Measurements from ENCODE around the gene MEIS1.

MEIS1 gene

DNA sequence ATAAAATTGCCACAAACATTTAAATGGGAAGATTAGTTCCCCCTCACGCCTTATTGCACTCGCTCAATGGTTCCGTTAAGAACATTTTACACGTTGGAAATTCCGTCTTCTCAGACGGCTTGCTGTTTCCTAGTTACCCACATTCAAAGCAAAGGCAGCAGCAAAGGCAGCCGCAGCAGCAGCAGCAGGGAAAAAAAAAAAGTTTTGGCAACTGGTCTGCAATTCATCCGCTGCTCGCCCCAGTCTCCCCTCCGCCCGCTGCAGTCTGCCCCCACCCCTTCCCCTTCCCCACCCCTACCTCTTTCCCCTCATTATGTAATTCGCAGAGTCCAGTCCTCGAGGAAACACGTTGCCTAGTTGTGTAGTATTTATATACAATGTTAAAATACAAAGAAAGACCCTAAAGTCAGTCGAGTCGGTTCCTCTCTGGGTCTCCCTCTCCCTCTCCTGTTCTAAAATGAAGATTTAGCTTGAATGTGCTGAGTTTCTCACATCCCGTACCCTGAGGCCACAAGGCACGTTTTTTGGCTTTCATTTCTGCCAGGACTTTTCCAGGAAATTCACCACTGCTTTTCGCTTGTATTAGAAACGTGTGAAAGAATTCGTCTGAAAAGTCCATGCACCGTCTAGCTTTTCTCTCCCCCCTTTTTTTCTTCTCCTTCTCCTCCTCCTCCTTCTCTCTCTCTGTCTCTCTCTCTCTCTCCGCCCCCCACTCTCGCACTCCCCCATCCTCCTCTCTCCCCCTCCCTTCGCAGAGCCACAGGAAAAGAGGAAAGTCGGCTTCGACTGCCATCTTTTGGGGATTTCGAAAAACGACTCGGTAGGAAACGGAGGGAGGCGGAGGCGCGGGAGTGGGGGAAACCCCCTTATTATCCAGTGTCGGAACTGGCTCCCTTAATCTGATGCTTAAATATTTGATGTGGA lies 140.0 kb downstream of the MEIS1 start:
- peaks cover 36% of the 10 kb centered on the region for H3K4me1 ChIP-seq (ENCODE audit: control insufficient read depth, low read length)
- H3F3A ChIP-seq (ENCODE audit: control insufficient read depth, insufficient read depth) = 0 out of 2 replicates have a peak, but pooled peaks cover 2% of the 10 kb centered on the region
- H3K27ac ChIP-seq (ENCODE audit: low read depth, low read length) = no peak overlapping the region
- H3K79me2 ChIP-seq (ENCODE audit: control insufficient read depth, low read length) = no peaks in the 10 kb centered on the region
- peaks cover 35% of the 10 kb centered on the region for H3K27me3 ChIP-seq (ENCODE audit: control insufficient read depth, low read length)
- no peaks in the 10 kb centered on the region for H3K36me3 ChIP-seq (ENCODE audit: control insufficient read depth, low read length)
- no peaks in the 10 kb centered on the region for H4K20me1 ChIP-seq (ENCODE audit: control insufficient read depth, insufficient read depth, low read depth, low read length)
- no peaks in the 10 kb centered on the region for H3K9me2 ChIP-seq (replicated peaks; ENCODE audit: control insufficient read depth, low read length)
- H3K4me2 ChIP-seq (ENCODE audit: low read length) = peak overlapping the region; percentile 63
- TF ChIP-seq CTCF (IDR thresholded peaks at IDR 0.05; ENCODE audit: low read depth, low read length, poor library complexity, severe bottlenecking) (no peak), EZH2phosphoT487 (IDR thresholded peaks at IDR 0.05; ENCODE audit: borderline replicate concordance, low read length) (no peak)
- peak overlapping the region; percentile 15 for H3K4me3 ChIP-seq (ENCODE audit: low read length)
- H3K9me3 ChIP-seq (ENCODE audit: control insufficient read depth, insufficient read depth, low read length) = no peaks in the 10 kb centered on the region

DNA sequence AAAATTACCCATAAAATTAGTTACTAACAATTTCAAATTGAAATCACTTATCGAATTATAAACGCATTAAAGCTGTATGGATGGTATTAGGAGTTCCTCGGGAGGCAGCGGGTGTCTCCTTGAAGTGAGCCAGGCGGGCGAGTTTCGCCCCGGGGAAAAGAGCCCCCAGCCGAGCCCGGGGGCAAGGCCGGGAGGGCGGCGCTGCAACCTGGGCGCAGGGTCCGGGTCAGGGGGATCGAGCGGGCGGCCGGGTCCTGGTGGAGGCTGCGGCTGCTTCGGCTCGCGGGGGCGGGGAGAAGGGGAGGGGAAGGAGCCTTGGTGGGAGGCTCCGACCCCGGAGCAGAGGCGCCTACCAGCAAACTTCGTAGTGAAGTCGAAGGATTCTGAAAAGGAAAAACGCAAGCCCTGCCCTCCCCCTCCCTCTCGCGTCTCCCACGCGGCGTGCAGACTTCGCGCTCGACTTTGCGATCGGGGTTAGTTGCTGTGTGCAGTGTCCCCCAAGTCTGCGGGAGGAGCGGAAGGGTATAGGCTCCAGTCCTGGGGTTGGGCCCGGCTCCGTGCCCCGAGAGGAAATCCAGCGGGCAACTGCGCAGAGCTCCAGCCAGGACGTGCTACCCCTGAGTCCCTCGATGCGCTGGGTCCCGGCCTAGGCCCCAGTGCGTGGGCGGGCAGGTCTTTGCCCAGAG lies 140.8 kb downstream of the MEIS1 start:
- peaks cover 35% of the 10 kb centered on the region for H3K27me3 ChIP-seq (ENCODE audit: control insufficient read depth, low read length)
- peak overlapping the region; percentile 63 for H3K4me2 ChIP-seq (ENCODE audit: low read length)
- H3K36me3 ChIP-seq (ENCODE audit: control insufficient read depth, low read length) = no peaks in the 10 kb centered on the region
- no peak overlapping the region for H3K27ac ChIP-seq (ENCODE audit: low read depth, low read length)
- peaks cover 29% of the 10 kb centered on the region for H3K4me1 ChIP-seq (ENCODE audit: control insufficient read depth, low read length)
- 0 out of 2 replicates have a peak, but pooled peaks cover 2% of the 10 kb centered on the region for H3F3A ChIP-seq (ENCODE audit: control insufficient read depth, insufficient read depth)
- H3K9me2 ChIP-seq (replicated peaks; ENCODE audit: control insufficient read depth, low read length) = no peaks in the 10 kb centered on the region
- H3K4me3 ChIP-seq (ENCODE audit: low read length) = peak overlapping the region; percentile 15; the same call in 1 of the 2 replicates
- no peaks in the 10 kb centered on the region for H3K79me2 ChIP-seq (ENCODE audit: control insufficient read depth, low read length)
- TF ChIP-seq EZH2phosphoT487 (IDR thresholded peaks at IDR 0.05; ENCODE audit: borderline replicate concordance, low read length) (no peak), CTCF (IDR thresholded peaks at IDR 0.05; ENCODE audit: low read depth, low read length, poor library complexity, severe bottlenecking) (no peak)
- no peaks in the 10 kb centered on the region for H3K9me3 ChIP-seq (ENCODE audit: control insufficient read depth, insufficient read depth, low read length)
- H4K20me1 ChIP-seq (ENCODE audit: control insufficient read depth, insufficient read depth, low read depth, low read length) = no peaks in the 10 kb centered on the region

DNA sequence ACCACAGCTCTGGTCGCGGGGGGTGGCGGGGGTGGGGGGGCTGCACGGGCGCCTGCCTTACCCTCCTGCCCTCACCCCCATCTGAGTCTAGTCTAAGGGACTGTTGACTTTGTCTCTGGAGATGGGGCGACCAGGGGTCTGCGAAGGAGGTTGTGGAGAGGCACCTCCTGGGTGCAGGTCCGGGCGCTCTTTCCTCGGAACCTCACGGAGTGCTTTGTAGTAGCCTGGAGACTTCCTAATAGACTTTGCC lies 141.3 kb downstream of the MEIS1 start:
- Histone ChIP-seq H3F3A (ENCODE audit: control insufficient read depth, insufficient read depth) (0 out of 2 replicates have a peak, but pooled peaks cover 2% of the 10 kb centered on the region), H4K20me1 (ENCODE audit: control insufficient read depth, insufficient read depth, low read depth, low read length) (no peaks in the 10 kb centered on the region), H3K9me3 (ENCODE audit: control insufficient read depth, insufficient read depth, low read length) (no peaks in the 10 kb centered on the region), H3K36me3 (ENCODE audit: control insufficient read depth, low read length) (no peaks in the 10 kb centered on the region), H3K4me1 (ENCODE audit: control insufficient read depth, low read length) (peaks cover 25% of the 10 kb centered on the region), H3K79me2 (ENCODE audit: control insufficient read depth, low read length) (no peaks in the 10 kb centered on the region), H3K4me2 (ENCODE audit: low read length) (no peak overlapping the region), H3K27ac (ENCODE audit: low read depth, low read length) (no peak overlapping the region), H3K9me2 (replicated peaks; ENCODE audit: control insufficient read depth, low read length) (no peaks in the 10 kb centered on the region), H3K27me3 (ENCODE audit: control insufficient read depth, low read length) (peaks cover 35% of the 10 kb centered on the region), H3K4me3 (ENCODE audit: low read length) (no peak overlapping the region)
- TF ChIP-seq EZH2phosphoT487 (IDR thresholded peaks at IDR 0.05; ENCODE audit: borderline replicate concordance, low read length) (no peak), CTCF (IDR thresholded peaks at IDR 0.05; ENCODE audit: low read depth, low read length, poor library complexity, severe bottlenecking) (no peak)
